ENCODE results near the gene CDX1.

- no peak for TF ChIP-seq CTCF (IDR thresholded peaks at IDR 0.05)
- TF ChIP-seq EZH2phosphoT487 (IDR thresholded peaks at IDR 0.05): no peak
Observed at GRCh38 chr5:150135557-150136304, 30.8 kb upstream of the CDX1 start.

All from neural progenitor cell (in vitro differentiated cells).